Liver (tissue), 9 donors: ENCODE measurements around the gene GPR39. TPM values are rescaled to one million over a fixed set of nuclear protein-coding genes. Genes with fewer than 3 reads are reported as not detected.

Experiments used
- DNase-seq: peaks from one replicate; pipeline ENCODE4 v3.0.0-alpha.2; 2017; ENCODE audit warnings: low spot score
- H3K27ac ChIP-seq, 2 donors: one replicate each; pipeline ENCODE4 v1.7.0; 2013; ENCODE audit warnings: inconsistent platforms in 2 of 2, low read length in 2 of 2, control low read depth in 1 of 2, low read depth in 1 of 2, mild to moderate bottlenecking in 1 of 2
- H3K27me3 ChIP-seq, 4 donors: one replicate each; pipeline versions ENCODE4 v1.6.1 to v1.7.0; 2013; ENCODE audit warnings: low read length in 3 of 4, inconsistent platforms in 1 of 4, mild to moderate bottlenecking in 1 of 4, moderate library complexity in 1 of 4; ENCODE audit not compliant: control insufficient read depth in 4 of 4, insufficient read depth in 4 of 4
- H3K36me3 ChIP-seq, 4 donors: one replicate each; pipeline versions ENCODE4 v1.6.1 to v1.7.0; 2013; ENCODE audit warnings: low read length in 3 of 4, mild to moderate bottlenecking in 3 of 4, low read depth in 1 of 4, moderate library complexity in 1 of 4; ENCODE audit not compliant: control insufficient read depth in 4 of 4, insufficient read depth in 3 of 4
- H3K4me1 ChIP-seq, 4 donors: one replicate each; pipeline versions ENCODE4 v1.6.1 to v1.7.0; 2013; ENCODE audit warnings: low read length in 3 of 4, mild to moderate bottlenecking in 3 of 4, moderate library complexity in 1 of 4; ENCODE audit not compliant: control insufficient read depth in 4 of 4, insufficient read depth in 4 of 4
- H3K4me3 ChIP-seq, 3 donors: one replicate each; pipeline versions ENCODE4 v1.6.1 to v1.7.0; 2013; ENCODE audit warnings: low read length in 3 of 3, control low read depth in 1 of 3, low read depth in 1 of 3, mild to moderate bottlenecking in 1 of 3
- H3K9ac ChIP-seq, 2 donors: one replicate each; pipeline ENCODE4 v1.7.0; 2013; ENCODE audit warnings: low read length in 2 of 2, mild to moderate bottlenecking in 2 of 2, moderate library complexity in 2 of 2, control low read depth in 1 of 2, low read depth in 1 of 2
- H3K9me3 ChIP-seq, 4 donors: one replicate each; pipeline versions ENCODE4 v1.6.1 to v1.7.0; 2013; ENCODE audit warnings: low read length in 3 of 4; ENCODE audit not compliant: control insufficient read depth in 4 of 4
- CTCF ChIP-seq: fragments of 150-350 bp; IDR thresholded peaks from 2 replicates; pipeline ENCODE4 v1.5.1; 2017; ENCODE audit warnings: improper control_type of control experiment, low read depth, low read length; ENCODE audit not compliant: missing input control
- EGR1 ChIP-seq, 2 donors: IDR thresholded peaks; 2 replicates each; pipeline ENCODE4 v1.6.1; 2016 to 2018; ENCODE audit warnings: antibody characterized with exemption in 2 of 2, low read depth in 2 of 2
- FOXA1 ChIP-seq: IDR thresholded peaks from 2 replicates; pipeline ENCODE4 v1.6.1; 2016; ENCODE audit warnings: antibody characterized with exemption
- FOXA2 ChIP-seq: IDR thresholded peaks from 2 replicates; pipeline ENCODE4 v1.6.1; 2016; ENCODE audit warnings: antibody characterized with exemption
- GABPA ChIP-seq, 2 donors: IDR thresholded peaks in 1 of 2; conservative IDR thresholded peaks in 1 of 2; 2 replicates each; pipeline ENCODE4 v1.6.1; 2016; ENCODE audit warnings: antibody characterized with exemption in 2 of 2, mild to moderate bottlenecking in 1 of 2, moderate library complexity in 1 of 2
- HNF4A ChIP-seq, 2 donors: conservative IDR thresholded peaks; 2 replicates each; pipeline ENCODE4 v1.6.1; 2016; ENCODE audit warnings: antibody characterized with exemption in 2 of 2, mild to moderate bottlenecking in 2 of 2
- HNF4G ChIP-seq: IDR thresholded peaks from 2 replicates; pipeline ENCODE4 v1.6.1; 2016; ENCODE audit warnings: antibody characterized with exemption
- JUND ChIP-seq, 2 donors: IDR thresholded peaks; 2 replicates each; pipeline ENCODE4 v1.6.1; 2016; ENCODE audit warnings: antibody characterized with exemption in 2 of 2
- MAX ChIP-seq: IDR thresholded peaks from 2 replicates; pipeline ENCODE4 v1.6.1; 2016; ENCODE audit warnings: antibody characterized with exemption
- NR2F2 ChIP-seq: IDR thresholded peaks from 2 replicates; pipeline ENCODE4 v1.6.1; 2016; ENCODE audit warnings: antibody characterized with exemption
- RAD21 ChIP-seq, 2 donors: IDR thresholded peaks; 2 replicates each; pipeline ENCODE4 v1.6.1; 2016; ENCODE audit warnings: antibody characterized with exemption in 2 of 2, mild to moderate bottlenecking in 2 of 2
- REST ChIP-seq: IDR thresholded peaks from 2 replicates; pipeline ENCODE4 v1.6.1; 2016; ENCODE audit warnings: antibody characterized with exemption, mild to moderate bottlenecking
- RXRA ChIP-seq, 2 donors: IDR thresholded peaks; 2 replicates each; pipeline ENCODE4 v1.6.1; 2017 to 2018; ENCODE audit warnings: antibody characterized with exemption in 2 of 2, mild to moderate bottlenecking in 1 of 2
- SP1 ChIP-seq: IDR thresholded peaks from 2 replicates; pipeline ENCODE4 v1.6.1; 2018; ENCODE audit warnings: antibody characterized with exemption, mild to moderate bottlenecking
- TAF1 ChIP-seq: conservative IDR thresholded peaks from 2 replicates; pipeline ENCODE4 v1.6.1; 2016; ENCODE audit warnings: antibody characterized with exemption, mild to moderate bottlenecking
- YY1 ChIP-seq: IDR thresholded peaks from 2 replicates; pipeline ENCODE4 v1.6.1; 2016; ENCODE audit warnings: antibody characterized with exemption, mild to moderate bottlenecking
- ZBTB33 ChIP-seq: IDR thresholded peaks from 2 replicates; pipeline ENCODE4 v1.6.1; 2016; ENCODE audit warnings: antibody characterized with exemption
- WGBS: extraction: QIAGEN DNeasy Blood & Tissue Kit; methylation state at CpG from one replicate; pipeline ENCODE4 v1.1.7; 2013; 5-methylcytosine and 5-hydroxymethylcytosine counted together
- polyA plus RNA-seq, 2 donors: library from polyadenylated mRNA; stranded (reverse) in 1 of 2; unstranded in 1 of 2; fragments of 200-250 nt in 1 of 2; fragments of >200 nt in 1 of 2; fragmentation: Nextera tagmentation in 1 of 2; extraction: Ambion mirVana in 1 of 2; gene quantifications; one replicate each; pipeline versions ENCODE4 v1.2.1 to v1.2.3, GENCODE V29; 2013 to 2015
- total RNA-seq, 2 donors: library from RNA; depleted of rRNA; stranded (reverse); fragments of >200 nt; gene quantifications; one replicate each; pipeline ENCODE4 v1.2.3, GENCODE V29; 2014
- donor health status: healthy.
- donor health status: healthy.
- donor health status: healthy.
- donor health status: healthy.
- donor health status: healthy.

GPR39 gene
- total and polyA plus RNA-seq, 4 donors, result 2.2 to 13.0 (median 2.8) TPM

GRCh38 chr2:132419941-132420340, 3.3 kb downstream of the GPR39 start:
- Histone ChIP-seq H3K9ac (no peak overlapping the region), H3K4me1 (peaks cover 8 to 66% (median 40%) of the 10 kb centered on the region in 4 donors), H3K9me3 (no peaks in the 10 kb centered on the region), H3K36me3 (no peaks in the 10 kb centered on the region), H3K4me3 (no peak overlapping the region), H3K27me3 (no peaks in the 10 kb centered on the region), H3K27ac (no peak overlapping the region)
- DNase-seq, result no peak
- WGBS, result 86% methylated on average over 6 of the region's 6 CpGs
- TF ChIP-seq RXRA (IDR thresholded peaks at IDR 0.05) (no peak), ZBTB33 (no peak), NR2F2 (no peak), YY1 (no peak), FOXA2 (no peak), REST (no peak)

GRCh38 chr2:132420816-132421805, 4.5 kb downstream of the GPR39 start:
- Histone ChIP-seq H3K36me3 (no peaks in the 10 kb centered on the region), H3K9me3 (no peaks in the 10 kb centered on the region), H3K27ac (no peak overlapping the region), H3K4me1 (peaks cover 10 to 67% (median 42%) of the 10 kb centered on the region in 4 donors), H3K4me3 (no peak overlapping the region), H3K27me3 (no peaks in the 10 kb centered on the region), H3K9ac (no peak overlapping the region)
- no peak for DNase-seq
- WGBS, result 58% methylated on average over 2 of the region's 2 CpGs
- TF ChIP-seq CTCF (no peak), HNF4G (no peak), ZBTB33 (no peak), YY1 (no peak), JUND (IDR thresholded peaks at IDR 0.05) (no peak), RAD21 (IDR thresholded peaks at IDR 0.05) (no peak), FOXA1 (no peak), NR2F2 (no peak), FOXA2 (no peak), EGR1 (IDR thresholded peaks at IDR 0.05; ENCODE audit: low read depth in 2 of 2) (no peak), HNF4A (conservative IDR thresholded peaks at IDR 0.05) (no peak), REST (no peak), GABPA (IDR thresholded peaks at IDR 0.05 in 1 of 2, conservative IDR thresholded peaks at IDR 0.05 in 1 of 2) (no peak), MAX (no peak), TAF1 (no peak), SP1 (no peak), RXRA (IDR thresholded peaks at IDR 0.05) (no peak)
